Psoas muscle (tissue), 8 donors: ENCODE data around the gene MYO3B. TPM values are rescaled to one million over a fixed set of nuclear protein-coding genes. Genes with fewer than 3 reads are reported as not detected.

Experiments
- ATAC-seq, 4 donors: fragments of 200-7000 bp; cut with Tn5 transposase; one replicate each; pipeline ENCODE4 v1.9.1; 2020; ENCODE audit warnings: moderate library complexity in 3 of 4, mild to moderate bottlenecking in 2 of 4
- DNase-seq, 2 donors: peaks; one replicate each; pipeline ENCODE4 v3.0.0-alpha.2; 2020
- H3K27ac ChIP-seq: fragments of 200-600 bp; one replicate; pipeline ENCODE4 v1.8.0; 2022
- H3K27me3 ChIP-seq, 3 donors: fragments of 200-600 bp in 1 of 3; one replicate each; pipeline versions ENCODE4 v1.6.1 to v1.8.0; 2013 to 2022; ENCODE audit warnings: low read length in 2 of 3, mild to moderate bottlenecking in 2 of 3, moderate library complexity in 1 of 3; ENCODE audit not compliant: insufficient read depth in 3 of 3
- H3K36me3 ChIP-seq, 2 donors: fragments of 200-600 bp in 1 of 2; one replicate each; pipeline versions ENCODE4 v1.6.1 to v1.8.0; 2013 to 2022; ENCODE audit warnings: low read depth in 1 of 2, mild to moderate bottlenecking in 1 of 2, moderate library complexity in 1 of 2; ENCODE audit not compliant: insufficient read depth in 1 of 2
- H3K4me1 ChIP-seq: fragments of 200-600 bp; one replicate; pipeline ENCODE4 v1.8.0; 2022
- H3K4me3 ChIP-seq: fragments of 200-600 bp; one replicate; pipeline ENCODE4 v1.8.0; 2022; ENCODE audit warnings: mild to moderate bottlenecking
- H3K9me3 ChIP-seq: fragments of 200-600 bp; one replicate; pipeline ENCODE4 v1.8.0; 2022
- WGBS, 3 donors: extraction: QIAGEN DNeasy Blood & Tissue Kit; methylation state at CpG; one replicate each; pipeline versions ENCODE4 v1.1.6 to v1.1.7; 2013; 5-methylcytosine and 5-hydroxymethylcytosine counted together
- intact Hi-C, 2 donors: fragments of 100-400 bp; cut with DNase I; formaldehyde crosslinking; loops; one replicate each; pipeline versions ENCODE4 v1.11.0 to v1.14.2; 2022
- polyA plus RNA-seq, 3 donors: library from polyadenylated mRNA; stranded (reverse); fragments of 200-250 nt; gene quantifications; one replicate each; pipeline ENCODE4 v1.2.3, GENCODE V29; 2013
- total RNA-seq, 4 donors: library from RNA; stranded (reverse); fragmentation: NEBNext Ultra II Directional in 2 of 4; extraction: Animal tissue kit (Norgen Biotek cat#: 25700) in 2 of 4; gene quantifications; one replicate each; pipeline versions ENCODE4 v1.2.1 to v1.2.4, GENCODE V29; 2021 to 2023
- TF ChIP-seq, protein P1 (sequence below): fragments of 200-600 bp; IDR thresholded peaks from one replicate; pipeline ENCODE4 v1.8.0; 2022; ENCODE audit warnings: antibody characterized with exemption
- donor health status: healthy with polysubstance abuse.
- donor health status: DM: no; HTN: no; CAD: no; lungs with moderate emphysema.
- donor health status: Bipolar disorder and iron deficiency.
- donor health status: healthy.
- donor health status: DM: yes; HTN: yes; CAD: no.
- donor health status: DM: no; HTN: no; CAD: no.
- donor health status: DM: no; HTN: no; CAD: no.
- donor health status: DM: yes; HTN: yes; CAD: no.

MYO3B gene
- total and polyA plus RNA-seq, 7 donors, result 0.04 to 0.32 TPM; not detected in 5

DNA sequence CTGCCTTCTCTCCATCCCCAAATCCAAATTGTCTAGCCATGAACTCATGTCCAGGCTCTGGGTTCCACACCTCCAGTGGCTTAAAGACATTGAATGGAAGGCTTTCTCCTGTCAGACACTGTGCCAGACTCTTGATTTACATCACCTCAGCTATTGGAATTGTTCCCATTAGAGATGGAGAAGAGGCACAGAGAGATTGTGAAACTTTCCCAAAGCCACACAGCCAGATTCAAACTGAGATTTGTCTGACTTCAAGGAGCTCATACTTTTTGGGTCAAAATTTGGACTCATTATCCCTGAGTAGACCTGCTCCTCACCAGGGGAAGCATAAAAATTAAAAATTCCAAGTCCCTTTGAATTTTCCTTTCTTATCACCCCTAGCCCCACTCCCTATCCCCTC lies 18.9 kb upstream of the MYO3B start:
- H3K4me3 ChIP-seq, result no peak overlapping the region
- H3K27ac ChIP-seq, result no peak overlapping the region
- H3K27me3 ChIP-seq, result no peaks in the 10 kb centered on the region
- H3K36me3 ChIP-seq, result no peaks in the 10 kb centered on the region
- ATAC-seq (no peak), DNase-seq (no peak)
- TF ChIP-seq, protein P1, sequence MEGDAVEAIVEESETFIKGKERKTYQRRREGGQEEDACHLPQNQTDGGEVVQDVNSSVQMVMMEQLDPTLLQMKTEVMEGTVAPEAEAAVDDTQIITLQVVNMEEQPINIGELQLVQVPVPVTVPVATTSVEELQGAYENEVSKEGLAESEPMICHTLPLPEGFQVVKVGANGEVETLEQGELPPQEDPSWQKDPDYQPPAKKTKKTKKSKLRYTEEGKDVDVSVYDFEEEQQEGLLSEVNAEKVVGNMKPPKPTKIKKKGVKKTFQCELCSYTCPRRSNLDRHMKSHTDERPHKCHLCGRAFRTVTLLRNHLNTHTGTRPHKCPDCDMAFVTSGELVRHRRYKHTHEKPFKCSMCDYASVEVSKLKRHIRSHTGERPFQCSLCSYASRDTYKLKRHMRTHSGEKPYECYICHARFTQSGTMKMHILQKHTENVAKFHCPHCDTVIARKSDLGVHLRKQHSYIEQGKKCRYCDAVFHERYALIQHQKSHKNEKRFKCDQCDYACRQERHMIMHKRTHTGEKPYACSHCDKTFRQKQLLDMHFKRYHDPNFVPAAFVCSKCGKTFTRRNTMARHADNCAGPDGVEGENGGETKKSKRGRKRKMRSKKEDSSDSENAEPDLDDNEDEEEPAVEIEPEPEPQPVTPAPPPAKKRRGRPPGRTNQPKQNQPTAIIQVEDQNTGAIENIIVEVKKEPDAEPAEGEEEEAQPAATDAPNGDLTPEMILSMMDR, result no peak
- no peaks in the 10 kb centered on the region for H3K9me3 ChIP-seq
- intact Hi-C loops, result no loop called here
- no peaks in the 10 kb centered on the region for H3K4me1 ChIP-seq

DNA sequence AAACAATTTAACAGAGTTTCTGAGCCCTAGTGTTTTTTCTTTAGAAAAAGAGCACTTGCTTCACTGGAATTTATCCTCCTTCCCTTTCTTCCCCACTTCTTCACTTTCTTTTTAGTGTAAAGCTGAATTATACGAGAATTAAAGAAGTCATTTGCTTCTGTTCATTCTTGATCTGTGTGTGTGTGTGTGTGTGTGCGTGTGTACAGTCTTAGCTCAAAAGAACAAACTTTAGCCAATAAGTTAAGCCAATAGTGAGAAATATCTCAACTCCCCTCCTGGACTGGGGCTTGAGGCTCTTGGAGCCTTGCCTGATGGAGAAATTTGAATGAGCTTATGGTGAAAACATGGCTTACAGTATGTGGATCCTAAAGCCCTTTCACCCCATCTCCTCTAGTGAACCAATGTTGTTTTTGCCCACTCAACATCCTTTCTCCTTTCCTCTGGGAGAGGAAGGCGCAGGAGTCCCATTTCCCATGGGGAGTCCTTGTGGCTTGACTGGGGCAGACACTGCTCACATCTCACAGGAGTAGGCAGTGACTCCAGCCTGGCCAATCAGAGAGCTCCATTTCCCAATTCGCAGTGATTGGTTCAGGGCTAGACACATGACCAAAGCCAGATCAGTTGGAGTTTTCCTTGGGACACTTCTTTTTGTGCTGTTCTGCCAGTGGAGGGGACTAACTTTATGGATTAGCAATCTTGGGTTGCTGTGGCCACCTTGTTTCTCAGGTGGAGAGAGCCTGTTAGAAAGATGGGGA lies 16.3 kb upstream of the MYO3B start:
- H3K36me3 ChIP-seq, result no peaks in the 10 kb centered on the region
- TF ChIP-seq, protein P1, result no peak
- H3K27ac ChIP-seq, result no peak overlapping the region
- H3K4me3 ChIP-seq, result no peak overlapping the region
- DNase-seq (no peak), ATAC-seq (no peak)
- WGBS, 3 donors, result 78 to 87% (median 85%) methylated on average over 4 of the region's 4 CpGs
- peaks cover 2% of the 10 kb centered on the region for H3K4me1 ChIP-seq
- intact Hi-C loops, result no loop called here
- H3K27me3 ChIP-seq, result no peaks in the 10 kb centered on the region
- H3K9me3 ChIP-seq, result no peaks in the 10 kb centered on the region

DNA sequence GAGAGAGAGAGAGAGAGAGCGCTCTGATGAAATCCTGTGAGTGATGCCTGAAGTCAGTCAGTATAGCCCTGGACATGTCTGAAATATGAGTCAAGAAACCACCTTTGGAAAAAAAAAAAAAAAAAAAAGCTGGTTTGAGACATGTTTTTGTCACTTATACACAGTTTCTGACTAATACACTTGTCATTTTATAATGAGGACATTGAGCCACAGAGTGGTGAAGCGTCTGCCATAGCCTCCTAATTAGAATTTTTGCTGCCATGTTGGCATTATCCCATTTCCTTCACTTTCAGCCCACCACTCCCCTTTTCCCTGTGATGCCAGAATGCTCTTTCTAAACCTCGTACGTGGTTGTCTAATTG lies 15.7 kb upstream of the MYO3B start:
- ATAC-seq, result no peak
- intact Hi-C loops, result no loop called here

DNA sequence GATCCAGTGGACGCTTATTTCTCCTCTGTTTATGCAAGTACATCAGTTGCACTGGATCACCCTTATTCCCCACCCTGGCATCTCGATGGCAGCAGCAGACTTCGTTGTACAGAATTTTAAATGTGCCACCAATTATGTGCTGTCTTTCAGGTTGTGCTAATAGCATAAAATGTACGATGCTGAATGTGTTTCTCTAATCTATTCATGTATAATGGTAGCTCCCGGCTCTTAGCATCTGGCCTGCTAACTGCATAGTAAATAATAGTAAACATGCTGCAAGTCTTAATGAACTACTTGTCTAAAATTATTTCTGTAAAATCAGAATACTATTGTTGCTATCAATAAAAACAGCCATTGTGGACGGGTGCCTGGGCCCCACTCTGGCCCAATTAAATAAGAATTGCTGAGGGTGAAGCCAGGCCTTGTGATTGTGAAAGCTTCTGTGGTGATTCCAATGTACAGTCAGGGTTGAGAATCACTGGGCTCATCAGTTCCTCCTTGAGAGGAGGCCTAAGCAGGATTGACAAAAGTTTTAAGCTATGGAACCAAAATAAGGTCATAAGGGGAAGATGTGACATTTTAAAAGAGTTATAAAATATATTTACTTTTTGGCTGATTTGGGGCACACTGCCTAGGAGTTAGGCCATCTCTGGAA lies 14.4 kb upstream of the MYO3B start:
- intact Hi-C loops, result no loop called here
- Histone ChIP-seq H3K27me3 (no peaks in the 10 kb centered on the region), H3K9me3 (no peaks in the 10 kb centered on the region), H3K27ac (no peak overlapping the region), H3K4me1 (peaks cover 4% of the 10 kb centered on the region), H3K4me3 (no peak overlapping the region), H3K36me3 (no peaks in the 10 kb centered on the region)
- no peak for DNase-seq
- WGBS, 3 donors, result 80 to 85% (median 84%) methylated on average over 6 of the region's 6 CpGs
- TF ChIP-seq, protein P1, result no peak
- no peak for ATAC-seq

More for the DNA sequence above, 15.7 kb upstream of the MYO3B start:
- Histone ChIP-seq H3K4me3 (no peak overlapping the region), H3K36me3 (no peaks in the 10 kb centered on the region), H3K27me3 (no peaks in the 10 kb centered on the region), H3K4me1 (peaks cover 4% of the 10 kb centered on the region), H3K9me3 (no peaks in the 10 kb centered on the region), H3K27ac (no peak overlapping the region)
- no peak for DNase-seq
- 88 to 92% (median 88%) methylated on average over 4 of the region's 4 CpGs for WGBS, 3 donors
- TF ChIP-seq, protein P1, result no peak
